NCI-H1417 treated with DMSO at 0.1 percent for 48 hours (cell line): ENCODE results near the gene SPATA17.
A peak's percentile ranks its signal among the peaks of the same experiment; 100 is the strongest.
"Not testable (repeated sequence)": the region's sequence is repeated elsewhere in the genome, so short reads cannot be mapped to it uniquely, and the experiment has no call there.

ENCODE experiments used
- DNase-seq: peaks from one replicate; lab custom pipeline; 2025; lab: John Stamatoyannopoulos, UW

SPATA17 gene, protein sequence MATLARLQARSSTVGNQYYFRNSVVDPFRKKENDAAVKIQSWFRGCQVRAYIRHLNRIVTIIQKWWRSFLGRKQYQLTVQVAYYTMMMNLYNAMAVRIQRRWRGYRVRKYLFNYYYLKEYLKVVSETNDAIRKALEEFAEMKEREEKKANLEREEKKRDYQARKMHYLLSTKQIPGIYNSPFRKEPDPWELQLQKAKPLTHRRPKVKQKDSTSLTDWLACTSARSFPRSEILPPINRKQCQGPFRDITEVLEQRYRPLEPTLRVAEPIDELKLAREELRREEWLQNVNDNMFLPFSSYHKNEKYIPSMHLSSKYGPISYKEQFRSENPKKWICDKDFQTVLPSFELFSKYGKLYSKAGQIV

GRCh38 chr1:217630711-217631591 is at the start of gene SPATA17, which contains the start of gene GPATCH2:
Gene SPATA17, plus strand, starts transcription at chr1:217631344. Its CDS starts 35 bp downstream, at chr1:217631379.
Gene GPATCH2, minus strand, starts transcription at chr1:217631090. Its CDS starts 119 bp downstream, at chr1:217630971.
- peak; percentile 83 for DNase-seq

DNA sequence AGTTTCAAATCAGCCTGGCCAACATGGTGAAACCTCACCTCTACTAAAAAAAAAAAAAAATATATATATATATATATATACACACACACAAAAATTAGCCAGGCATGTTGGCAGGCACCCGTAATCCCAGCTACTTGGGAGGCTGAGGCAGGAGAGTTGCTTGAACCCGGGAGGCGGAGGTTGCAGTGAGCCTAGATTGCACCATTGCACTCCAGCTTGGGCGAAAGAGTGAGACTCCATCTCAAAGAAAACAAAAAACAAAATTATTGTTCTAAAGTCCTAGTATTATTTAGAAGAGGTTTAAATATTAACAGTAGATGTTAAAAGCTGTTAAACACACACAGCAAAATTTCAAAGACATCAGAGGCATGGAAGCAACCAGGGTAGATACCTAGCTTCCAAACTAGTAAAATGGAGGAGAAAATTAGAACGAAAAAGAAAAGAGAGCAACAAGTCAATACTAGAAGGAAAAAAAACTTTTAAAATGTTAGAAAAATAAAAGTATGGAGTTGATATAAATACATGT is 46.8 kb upstream of the SPATA17 start:
- not testable (repeated sequence) for DNase-seq

DNA sequence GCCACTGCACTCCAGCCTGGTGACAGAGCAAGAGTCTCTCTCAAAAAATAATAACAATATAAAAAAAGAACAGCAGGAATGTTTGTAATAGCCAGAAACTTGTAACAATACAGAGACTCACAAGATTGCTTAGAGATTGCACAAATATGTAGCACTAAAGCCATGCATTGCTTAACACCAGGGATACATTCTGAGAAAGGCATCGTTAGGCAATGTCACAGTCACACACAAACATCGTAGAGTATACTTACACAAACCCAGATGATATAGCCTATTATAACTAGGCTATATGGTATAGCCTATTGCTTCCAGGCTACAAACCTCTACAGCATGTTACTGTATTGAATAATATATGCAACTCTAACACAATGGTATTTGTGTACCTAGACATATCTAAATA is 45.6 kb upstream of the SPATA17 start:
- DNase-seq: no peak

- DNase-seq: no peak
These were observed 44.6 kb upstream of the SPATA17 start for GRCh38 chr1:217586586-217586985.

GRCh38 chr1:217590598-217590997 is 40.5 kb upstream of the SPATA17 start:
- DNase-seq: no peak

DNA sequence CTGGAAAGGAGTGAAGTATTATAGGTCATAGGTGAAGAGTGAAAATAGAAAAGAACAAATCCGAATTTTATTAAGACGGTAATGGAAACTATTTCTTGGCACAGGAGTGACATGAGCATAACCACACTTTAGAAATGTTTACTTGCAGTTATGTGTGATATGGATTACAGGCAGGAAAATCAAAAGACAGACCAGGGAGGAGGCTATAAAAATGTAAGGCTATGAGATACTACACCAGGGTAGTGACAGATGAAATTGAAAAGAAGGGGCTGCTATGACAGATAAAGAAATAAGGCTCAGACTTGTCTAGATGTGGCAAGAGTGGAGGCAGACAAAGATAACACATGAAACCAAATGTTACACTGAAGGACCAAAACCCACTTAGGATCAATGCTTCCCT is 32.0 kb upstream of the SPATA17 start:
- no peak for DNase-seq

GRCh38 chr1:217602380-217602779 is 28.8 kb upstream of the SPATA17 start:
- no peak for DNase-seq

- DNase-seq: no peak
These were observed 25.8 kb upstream of the SPATA17 start for GRCh38 chr1:217605390-217605789.

DNA sequence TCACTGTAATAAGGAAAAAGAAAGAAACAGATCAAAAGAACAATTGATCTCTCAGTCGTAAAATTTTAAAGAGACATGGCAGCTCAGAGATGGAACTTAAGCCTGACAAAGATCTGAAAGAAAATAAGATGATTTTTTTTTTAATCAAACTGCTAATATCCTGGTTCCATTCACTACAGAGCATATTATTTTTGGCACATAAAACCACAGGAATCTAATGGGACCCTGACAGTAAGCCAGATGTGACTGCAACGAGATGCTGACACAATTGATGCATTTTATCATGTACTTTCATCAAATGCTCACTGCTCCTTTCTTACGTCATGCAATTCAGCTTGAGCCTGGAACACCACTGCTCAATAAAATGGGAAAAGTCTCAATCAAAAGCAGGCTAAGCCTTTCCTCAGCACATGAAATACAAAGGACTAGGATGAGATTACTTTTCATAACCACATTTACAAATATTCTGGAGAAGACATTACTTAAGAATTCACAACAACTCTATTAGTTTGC is 16.9 kb upstream of the SPATA17 start:
- no peak for DNase-seq

DNA sequence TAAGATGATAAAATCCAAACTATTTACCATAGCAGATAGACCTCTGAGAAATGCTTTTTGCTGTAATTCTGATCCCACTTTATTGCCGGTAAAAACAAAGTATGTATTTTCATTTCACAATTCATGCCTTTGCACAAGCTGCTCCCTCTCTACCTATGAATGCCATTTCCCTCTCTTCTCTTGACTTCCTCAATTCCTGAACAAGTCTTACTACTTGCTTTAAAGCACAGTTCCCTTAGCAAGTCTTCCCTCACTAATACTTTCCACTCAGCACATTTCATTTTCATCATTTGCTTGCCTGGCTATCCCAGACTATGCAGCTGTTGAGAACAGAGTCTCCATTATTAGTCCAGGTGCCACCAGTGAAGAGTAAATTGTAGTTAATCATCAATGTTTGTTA is 14.0 kb upstream of the SPATA17 start:
- DNase-seq: no peak

GRCh38 chr1:217620814-217621213 is 10.3 kb upstream of the SPATA17 start:
- no peak for DNase-seq

- DNase-seq: no peak
These were observed 9.1 kb upstream of the SPATA17 start for GRCh38 chr1:217622042-217622441.

DNA sequence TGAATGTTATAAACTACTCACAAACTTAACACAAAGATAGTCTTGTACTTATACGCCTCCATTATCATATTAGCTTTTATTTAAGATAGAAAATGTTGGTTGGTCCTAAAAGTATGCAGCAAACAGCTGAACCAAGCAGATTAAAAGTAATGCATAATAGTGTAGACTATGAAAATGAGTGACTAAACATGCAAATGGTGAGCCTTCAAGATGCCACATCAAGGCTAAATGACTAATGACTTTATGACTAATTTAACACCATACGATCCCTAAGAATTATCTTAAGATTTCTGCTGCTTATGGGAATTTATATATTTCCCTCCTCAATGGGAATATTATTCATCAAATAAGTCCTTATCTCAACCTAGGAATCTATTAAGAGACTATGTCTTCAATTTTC is 4.8 kb upstream of the SPATA17 start:
- no peak for DNase-seq

- DNase-seq: no peak
These were observed 3.7 kb upstream of the SPATA17 start for GRCh38 chr1:217627431-217627830.

DNA sequence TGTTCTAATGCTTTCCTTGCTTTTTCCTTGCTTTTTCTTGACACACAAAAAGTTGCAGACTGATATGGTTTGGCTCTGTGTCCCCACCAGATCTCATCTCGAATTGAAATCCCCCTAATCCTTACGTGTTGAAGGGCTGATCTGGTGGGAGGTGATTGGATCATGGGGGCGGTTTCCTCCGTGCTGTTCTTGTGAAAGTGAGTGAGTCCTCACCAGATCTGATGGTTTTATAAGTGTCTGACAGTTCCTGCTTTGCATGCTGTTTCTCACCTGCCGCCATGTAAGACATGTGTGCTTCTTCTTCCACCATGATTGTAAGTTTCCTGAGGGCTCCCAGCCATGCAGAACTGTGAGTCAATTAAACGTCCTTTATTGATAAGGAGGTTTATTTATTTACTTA is 11.3 kb downstream of the SPATA17 start:
- no peak for DNase-seq

DNA sequence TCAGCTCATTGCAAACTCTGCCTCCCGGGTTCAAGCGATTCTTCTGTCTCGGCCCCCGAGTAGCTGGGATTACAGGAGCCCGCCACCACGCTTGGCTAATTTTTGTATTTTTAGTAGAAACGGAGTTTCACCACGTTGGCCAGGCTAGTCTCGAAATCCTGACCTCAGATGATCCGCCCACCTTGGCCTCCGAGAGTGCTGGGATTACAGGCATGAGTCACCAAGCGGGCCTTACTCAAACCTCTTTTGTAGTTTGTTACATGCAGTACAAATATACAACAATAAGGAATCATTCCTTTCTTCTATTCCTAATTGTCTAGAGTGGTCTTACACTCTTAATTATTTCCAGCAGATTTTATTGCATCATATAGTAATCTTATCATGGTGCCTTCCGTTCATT is 16.6 kb downstream of the SPATA17 start:
- DNase-seq: no peak

GRCh38 chr1:217650674-217651073 is 19.5 kb downstream of the SPATA17 start:
- DNase-seq: no peak

DNA sequence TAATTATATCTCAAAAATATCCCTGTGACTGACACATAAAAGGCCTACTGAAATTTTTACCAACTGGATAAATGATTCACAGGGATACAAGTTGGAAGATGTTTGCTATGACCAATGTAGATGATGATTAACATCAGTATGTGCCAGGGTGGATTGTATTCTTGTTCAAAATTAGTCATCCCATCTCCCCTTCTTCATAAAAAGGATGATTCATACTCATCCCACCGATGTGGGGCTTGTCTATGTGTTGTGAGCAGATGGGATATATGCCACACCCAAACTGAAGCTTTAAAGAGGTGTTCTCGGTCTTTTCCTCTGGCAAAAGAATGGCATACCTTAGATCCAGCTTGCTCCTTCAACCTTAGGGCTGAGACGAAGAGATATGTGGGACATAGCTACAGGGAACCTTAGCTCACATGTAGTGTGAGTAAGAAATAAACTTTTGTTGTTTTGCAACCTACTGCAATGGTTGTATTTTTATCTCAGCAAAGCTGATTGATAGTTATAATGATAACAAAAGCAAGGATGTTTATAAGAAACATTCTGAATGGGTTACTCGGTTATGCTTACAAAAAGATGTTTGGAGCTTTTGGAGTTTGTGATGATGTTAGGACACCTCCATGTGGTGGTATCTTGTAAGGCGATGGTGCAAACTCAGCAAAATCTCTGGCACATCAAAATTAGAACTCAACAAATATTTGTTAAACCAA is 29.4 kb downstream of the SPATA17 start:
- DNase-seq: no peak

DNA sequence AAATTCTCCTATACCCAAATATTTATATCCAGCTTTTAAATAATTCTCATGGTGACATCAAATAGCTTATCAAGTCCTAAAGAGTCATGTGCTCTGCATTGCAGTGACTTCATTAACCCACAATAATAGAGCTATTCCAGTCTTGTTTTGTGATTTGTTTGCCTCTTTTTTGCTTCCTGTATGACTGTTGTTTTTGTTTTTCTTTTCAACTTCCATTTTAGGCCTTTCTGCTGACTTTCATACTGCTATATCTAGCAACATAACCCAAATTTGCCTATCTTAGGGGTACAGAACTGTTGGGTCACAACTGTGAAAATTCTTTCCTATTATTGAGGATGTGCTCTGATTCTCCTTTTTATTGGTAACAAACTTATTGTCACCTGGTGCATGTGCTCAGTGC is 30.3 kb downstream of the SPATA17 start:
- DNase-seq: no peak

DNA sequence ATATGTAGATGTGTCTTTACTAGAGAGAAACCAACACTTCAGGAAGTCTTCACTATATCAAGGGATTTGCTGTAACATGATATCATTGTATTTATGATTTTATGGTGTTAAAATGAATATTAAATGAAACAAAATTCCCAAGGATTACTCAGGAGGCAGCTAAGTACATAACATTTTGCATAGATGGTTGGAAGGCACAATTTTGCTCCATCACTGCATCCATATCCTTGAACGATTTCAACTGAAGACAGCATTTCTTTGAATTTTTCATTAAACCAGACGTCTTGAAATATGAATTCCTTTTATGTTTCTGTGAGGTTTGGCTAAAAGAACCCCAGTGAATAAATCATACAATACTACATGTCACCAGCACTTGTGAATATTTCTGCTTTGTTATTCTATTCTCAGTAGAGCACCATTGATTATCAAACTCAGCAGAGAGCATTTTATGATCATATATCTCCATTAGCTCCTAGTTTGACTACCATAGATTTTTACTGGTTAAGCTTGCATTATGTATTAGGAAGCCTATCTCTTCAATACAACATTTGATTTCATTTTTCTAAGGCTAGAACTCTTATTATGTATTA is 37.3 kb downstream of the SPATA17 start:
- no peak for DNase-seq

DNA sequence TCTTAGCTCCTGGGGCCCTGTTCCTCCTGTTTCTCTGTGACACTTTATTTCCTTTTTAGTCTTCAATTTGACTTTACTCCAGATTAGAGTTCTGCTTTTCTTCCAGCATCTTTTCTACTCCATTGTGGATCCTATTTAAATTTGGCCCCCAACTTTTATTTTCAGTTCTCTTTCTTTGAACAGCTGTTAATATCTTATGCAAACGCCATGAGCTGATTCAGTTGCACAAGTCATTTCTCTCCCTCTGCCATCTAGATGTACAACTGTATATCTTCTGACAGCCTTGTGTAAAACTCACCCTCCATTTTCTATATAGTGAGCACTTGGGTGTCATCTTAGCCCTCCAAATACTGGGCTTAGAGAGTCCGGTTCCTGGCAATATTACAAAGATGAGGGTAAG is 42.2 kb downstream of the SPATA17 start:
- no peak for DNase-seq
